GM12875 (cell line): ENCODE results near the gene DIMT1.

Experiments
- H3K4me3 ChIP-seq: one replicate; pipeline ENCODE4 v1.5.1; 2011; ENCODE audit warnings: low read depth, low read length, control low read depth
- TF ChIP-seq, protein P1 (sequence below): IDR thresholded peaks from 2 replicates; pipeline ENCODE4 v1.5.1; 2011; ENCODE audit warnings: low read depth, mild to moderate bottlenecking, control low read depth, inconsistent platforms, low read length, moderate library complexity, borderline replicate concordance; ENCODE audit not compliant: insufficient read depth

The DIMT1 gene

DNA sequence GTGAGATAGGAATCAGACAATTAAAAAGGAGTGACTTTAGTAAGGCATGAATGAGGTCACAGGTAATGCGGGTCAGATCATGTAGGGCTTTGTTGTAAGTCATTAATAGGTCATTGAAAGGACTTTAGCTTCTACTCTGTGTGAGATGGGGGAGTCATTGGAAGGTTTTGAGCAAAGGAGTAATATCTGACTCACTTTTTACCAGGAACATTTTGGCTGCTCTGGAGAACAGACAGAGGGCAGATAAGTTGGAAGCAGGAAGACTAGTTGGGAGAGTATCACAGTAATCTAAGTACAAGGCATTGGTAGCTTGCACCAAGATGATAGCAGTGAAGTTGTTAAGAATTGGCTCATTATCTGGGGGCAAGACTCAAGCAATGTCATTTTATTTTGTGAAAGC is 60.3 kb downstream of the DIMT1 start:
- TF ChIP-seq, protein P1, sequence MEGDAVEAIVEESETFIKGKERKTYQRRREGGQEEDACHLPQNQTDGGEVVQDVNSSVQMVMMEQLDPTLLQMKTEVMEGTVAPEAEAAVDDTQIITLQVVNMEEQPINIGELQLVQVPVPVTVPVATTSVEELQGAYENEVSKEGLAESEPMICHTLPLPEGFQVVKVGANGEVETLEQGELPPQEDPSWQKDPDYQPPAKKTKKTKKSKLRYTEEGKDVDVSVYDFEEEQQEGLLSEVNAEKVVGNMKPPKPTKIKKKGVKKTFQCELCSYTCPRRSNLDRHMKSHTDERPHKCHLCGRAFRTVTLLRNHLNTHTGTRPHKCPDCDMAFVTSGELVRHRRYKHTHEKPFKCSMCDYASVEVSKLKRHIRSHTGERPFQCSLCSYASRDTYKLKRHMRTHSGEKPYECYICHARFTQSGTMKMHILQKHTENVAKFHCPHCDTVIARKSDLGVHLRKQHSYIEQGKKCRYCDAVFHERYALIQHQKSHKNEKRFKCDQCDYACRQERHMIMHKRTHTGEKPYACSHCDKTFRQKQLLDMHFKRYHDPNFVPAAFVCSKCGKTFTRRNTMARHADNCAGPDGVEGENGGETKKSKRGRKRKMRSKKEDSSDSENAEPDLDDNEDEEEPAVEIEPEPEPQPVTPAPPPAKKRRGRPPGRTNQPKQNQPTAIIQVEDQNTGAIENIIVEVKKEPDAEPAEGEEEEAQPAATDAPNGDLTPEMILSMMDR: no peak
- H3K4me3 ChIP-seq: no peak overlapping the region

DNA sequence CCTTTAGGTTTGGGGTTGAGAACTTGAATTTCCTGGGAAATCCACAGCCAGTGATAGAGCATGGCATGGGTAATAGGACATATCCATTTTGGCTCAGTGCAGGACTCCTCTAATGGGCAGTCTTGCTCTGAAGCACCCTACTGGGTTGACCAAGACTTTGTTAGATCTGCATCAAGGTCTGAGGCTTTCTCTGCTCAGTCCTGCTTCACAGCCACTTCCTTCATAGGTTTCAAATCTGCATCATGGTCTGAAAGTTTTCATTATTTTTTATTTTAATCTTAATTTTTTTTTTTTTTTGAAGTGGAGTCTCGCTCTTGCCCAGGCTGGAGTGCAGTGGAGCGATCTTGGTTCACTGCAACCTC is 61.2 kb downstream of the DIMT1 start:
- TF ChIP-seq, protein P1: no peak
- no peak overlapping the region for H3K4me3 ChIP-seq

DNA sequence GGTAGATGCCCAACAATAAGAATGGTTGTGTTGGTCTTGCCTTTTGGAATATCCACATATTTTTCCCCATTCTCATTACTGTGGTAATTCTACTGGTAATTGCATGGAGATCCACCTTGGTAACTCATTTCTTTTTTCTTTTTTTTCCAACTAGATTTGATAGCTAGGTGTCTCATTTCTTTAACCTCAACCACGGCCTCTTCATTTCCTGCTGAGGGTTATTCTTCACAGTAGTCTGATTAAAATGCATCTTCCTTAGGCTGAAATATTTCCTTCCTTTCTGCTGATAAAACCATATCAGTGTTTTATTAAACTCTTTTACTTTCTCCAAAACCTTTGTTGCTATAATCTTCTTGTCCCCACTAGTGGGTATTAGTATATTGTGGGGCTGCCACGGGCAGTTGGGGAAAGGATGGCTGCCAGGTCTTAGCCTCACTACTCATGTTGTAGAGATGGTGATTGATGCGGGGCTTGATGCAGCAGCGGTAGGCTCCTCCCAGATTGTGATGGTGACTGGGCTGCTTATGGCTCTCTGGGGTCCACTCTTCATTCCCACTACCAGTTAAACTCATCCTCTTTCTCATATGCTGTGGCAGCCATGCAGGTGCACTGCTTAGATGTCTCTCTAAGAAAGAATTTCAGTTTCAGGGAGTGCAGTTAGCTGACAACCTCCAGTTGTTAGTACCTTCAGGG is 61.8 kb downstream of the DIMT1 start:
- H3K4me3 ChIP-seq: no peak overlapping the region

DNA sequence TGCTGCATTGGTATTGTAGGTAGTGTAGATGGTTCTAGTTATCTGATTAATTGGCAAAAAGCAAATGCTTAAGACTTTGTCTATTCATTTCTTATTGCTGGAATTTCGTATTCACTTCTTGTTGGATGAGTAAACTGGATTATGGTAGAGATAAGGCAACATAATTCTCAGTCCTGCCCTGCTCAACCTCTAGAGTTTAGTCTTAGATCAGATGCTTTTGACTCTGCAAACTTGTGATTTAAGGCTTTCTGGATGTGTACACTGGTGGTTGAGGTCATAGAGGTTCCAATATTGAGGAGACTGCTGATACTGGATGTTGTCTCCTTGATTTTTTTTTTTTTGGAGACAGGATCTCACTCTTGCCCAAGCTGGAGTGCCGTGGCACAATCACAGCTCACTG is 62.7 kb downstream of the DIMT1 start:
- TF ChIP-seq, protein P1: no peak
- no peak overlapping the region for H3K4me3 ChIP-seq

More for the DNA sequence above, 61.8 kb downstream of the DIMT1 start:
- TF ChIP-seq, protein P1: no peak

DNA sequence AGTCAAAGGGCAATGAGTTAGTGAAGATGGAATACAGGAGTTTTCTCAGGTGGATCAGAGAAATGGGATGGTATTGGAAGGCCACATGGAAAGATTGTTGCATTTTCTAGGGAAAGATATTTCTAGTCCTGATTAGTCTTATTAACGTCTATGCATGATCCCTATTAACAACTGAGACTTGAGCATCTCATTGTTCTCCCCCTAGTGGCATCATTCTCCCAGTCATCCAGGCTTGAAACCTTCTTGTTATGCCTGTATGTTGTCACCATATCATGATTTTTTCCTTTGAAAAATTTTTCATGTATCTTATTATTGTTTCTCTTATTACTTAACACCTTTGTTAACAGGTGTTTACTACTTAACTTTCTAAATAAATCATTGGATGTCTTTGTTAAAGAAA is 63.3 kb downstream of the DIMT1 start:
- TF ChIP-seq, protein P1: 0 out of 2 replicates have a peak, but pooled peaks have one; percentile 15
- H3K4me3 ChIP-seq: no peak overlapping the region
